ENCODE results near the gene DGCR2.
"Not testable (repeated sequence)": the region's sequence is repeated elsewhere in the genome, so short reads cannot be mapped to it uniquely, and the experiment has no call there.

Gene DGCR2

GRCh38 chr22:19080853-19081252, 41.4 kb downstream of the DGCR2 start:
- no peaks in the 10 kb centered on the region; the same call in 1 of the 2 replicates for H3K27me3 ChIP-seq
- H3K36me3 ChIP-seq = peaks cover 6% of the 10 kb centered on the region
- DNase-seq = no peak
- H3K4me3 ChIP-seq (ENCODE audit: low read depth, low read length) = no peak overlapping the region
- TF ChIP-seq CTCF (IDR thresholded peaks at IDR 0.05; ENCODE audit: low read depth, low read length) = no peak
- no peaks in the 10 kb centered on the region for H3K4me1 ChIP-seq
- H3K9me3 ChIP-seq = no peaks in the 10 kb centered on the region

- no peak for TF ChIP-seq CTCF (IDR thresholded peaks at IDR 0.05; ENCODE audit: low read depth, low read length)
- Histone ChIP-seq H3K4me3 (ENCODE audit: low read depth, low read length) (no peak overlapping the region), H3K4me1 (no peaks in the 10 kb centered on the region), H3K36me3 (peaks cover 6% of the 10 kb centered on the region), H3K9me3 (no peaks in the 10 kb centered on the region), H3K27me3 (no peaks in the 10 kb centered on the region; the same call in 1 of the 2 replicates)
- no peak for DNase-seq
Measured at GRCh38 chr22:19079691-19080090, 42.5 kb downstream of the DGCR2 start.

GRCh38 chr22:19075404-19075803, 46.8 kb downstream of the DGCR2 start:
- H3K4me3 ChIP-seq (ENCODE audit: low read depth, low read length) = no peak overlapping the region
- no peak for TF ChIP-seq CTCF (IDR thresholded peaks at IDR 0.05; ENCODE audit: low read depth, low read length)
- no peaks in the 10 kb centered on the region for H3K9me3 ChIP-seq
- DNase-seq = no peak
- H3K4me1 ChIP-seq = no peaks in the 10 kb centered on the region
- H3K36me3 ChIP-seq = peaks cover 11% of the 10 kb centered on the region
- H3K27me3 ChIP-seq = no peaks in the 10 kb centered on the region

- not testable (repeated sequence) for H3K27me3 ChIP-seq; H3K9me3 ChIP-seq; H3K4me1 ChIP-seq; DNase-seq; H3K4me3 ChIP-seq (ENCODE audit: low read depth, low read length)
- peaks cover 11% of the 10 kb centered on the region for H3K36me3 ChIP-seq
Measured at GRCh38 chr22:19072853-19073252, 49.4 kb downstream of the DGCR2 start.

GRCh38 chr22:19070397-19071169, 51.6 kb downstream of the DGCR2 start:
- peaks cover 28% of the 10 kb centered on the region for H3K36me3 ChIP-seq
- H3K4me3 ChIP-seq (ENCODE audit: low read depth, low read length) = no peak overlapping the region
- DNase-seq = no peak
- H3K4me1 ChIP-seq = no peaks in the 10 kb centered on the region
- no peak for TF ChIP-seq CTCF (IDR thresholded peaks at IDR 0.05; ENCODE audit: low read depth, low read length)
- H3K9me3 ChIP-seq = no peaks in the 10 kb centered on the region
- no peaks in the 10 kb centered on the region for H3K27me3 ChIP-seq

GRCh38 chr22:19069451-19069850, 52.8 kb downstream of the DGCR2 start:
- H3K36me3 ChIP-seq = peaks cover 32% of the 10 kb centered on the region

More at GRCh38 chr22:19069451-19069850, 52.8 kb downstream of the DGCR2 start:
- DNase-seq = no peak
- H3K4me3 ChIP-seq (ENCODE audit: low read depth, low read length) = no peak overlapping the region
- H3K27me3 ChIP-seq = no peaks in the 10 kb centered on the region
- TF ChIP-seq CTCF (IDR thresholded peaks at IDR 0.05; ENCODE audit: low read depth, low read length) = no peak
- H3K4me1 ChIP-seq = no peaks in the 10 kb centered on the region
- H3K9me3 ChIP-seq = no peaks in the 10 kb centered on the region
